A549 (cell line): ENCODE data around the gene NEURL1. TPM values are rescaled to one million over a fixed set of nuclear protein-coding genes. Genes with fewer than 3 reads are reported as not detected.

Experiments used
- ATAC-seq, 2 experiments: fragments of 200-7000 bp in 1 of 2; fragments of >200 bp in 1 of 2; cut with Nextera tagmentation in 1 of 2; cut with Tn5 transposase in 1 of 2; 3 replicates each; pipeline versions ENCODE4 v1.8.0 to v1.9.1; 2018 to 2020; ENCODE audit warnings: mild to moderate bottlenecking in 1 of 2, moderate library complexity in 1 of 2
- CTCF ChIA-PET: fragments of 300-600 bp; sonication (Branson Sonifier 250); formaldehyde crosslinking; extraction: SDS; loops from one replicate; lab custom pipeline; 2021; ENCODE audit warnings: antibody characterized with exemption, inconsistent platforms; lab: Yijun Ruan, JAX
- POLR2A ChIA-PET: fragments of 350-600 bp; formaldehyde crosslinking; extraction: SDS; loops from one replicate; lab custom pipeline; 2021; ENCODE audit warnings: antibody characterized with exemption, inconsistent platforms; lab: Yijun Ruan, JAX
- DNase-seq, 2 experiments: peaks; one replicate each; pipeline versions ENCODE4 v3.0.0 to v3.0.0-alpha.2; 2011 to 2016; ENCODE audit warnings: low read depth in 1 of 2, low spot score in 1 of 2
- FAIRE-seq: peaks from 2 replicates; lab custom pipeline; 2011; peaks lifted over from hg19 to GRCh38; lab: Jason Lieb, UNC
- H3K27ac ChIP-seq, 2 experiments: fragments of >200 bp; sonication (Bioruptor Twin); formaldehyde crosslinking; 3 replicates each; pipeline ENCODE4 v1.5.1; 2016 to 2017
- H3K4me1 ChIP-seq: fragments of >200 bp; sonication (Bioruptor Twin); formaldehyde crosslinking; 3 replicates; pipeline ENCODE4 v1.6.1; 2016
- H3K4me2 ChIP-seq: fragments of >200 bp; sonication (Bioruptor Twin); formaldehyde crosslinking; 3 replicates; pipeline ENCODE4 v1.6.1; 2016
- H3K4me3 ChIP-seq: fragments of >200 bp; sonication (Bioruptor Twin); formaldehyde crosslinking; 3 replicates; pipeline ENCODE4 v1.5.1; 2016
- H3K9me3 ChIP-seq: fragments of >200 bp; sonication (Bioruptor Twin); formaldehyde crosslinking; 3 replicates; pipeline ENCODE4 v1.6.1; 2016
- BHLHE40 ChIP-seq: IDR thresholded peaks from 2 replicates; pipeline ENCODE4 v1.6.1; 2012; ENCODE audit warnings: low read depth, low read length, inconsistent platforms
- CBX8 ChIP-seq: fragments of 200-600 bp; sonication (generic); IDR thresholded peaks from 2 replicates; pipeline ENCODE4 v1.6.1; 2016
- CHD4 ChIP-seq: fragments of 200-600 bp; sonication (generic); IDR thresholded peaks from 2 replicates; pipeline ENCODE4 v1.6.1; 2016; ENCODE audit warnings: antibody characterized with exemption, mild to moderate bottlenecking, borderline replicate concordance
- EP300 ChIP-seq, 2 experiments: fragments of >200 bp; sonication (Bioruptor Twin); formaldehyde crosslinking; IDR thresholded peaks; 2 replicates in 1 of 2; 3 replicates in 1 of 2; pipeline ENCODE4 v1.6.1; 2016 to 2017
- FOXS1 ChIP-seq: fragments of 250-450 bp; sonication (Bioruptor Pico); IDR thresholded peaks from 2 replicates; pipeline ENCODE4 v1.5.0; 2020; ENCODE audit warnings: mild to moderate bottlenecking, moderate library complexity
- HDAC2 ChIP-seq: fragments of 200-600 bp; sonication (generic); IDR thresholded peaks from 2 replicates; pipeline ENCODE4 v1.6.1; 2016
- HOXA7 ChIP-seq: fragments of 250-450 bp; sonication (Bioruptor Pico); IDR thresholded peaks from 2 replicates; pipeline ENCODE4 v1.5.0; 2020; ENCODE audit warnings: mild to moderate bottlenecking, moderate library complexity
- KDM5A ChIP-seq: fragments of 200-600 bp; sonication (generic); IDR thresholded peaks from 2 replicates; pipeline ENCODE4 v1.6.1; 2016; ENCODE audit warnings: antibody characterized with exemption, mild to moderate bottlenecking
- NFE2L2 ChIP-seq: fragments of 150-350 bp; conservative IDR thresholded peaks from 2 replicates; pipeline ENCODE4 v1.6.1; 2014; ENCODE audit warnings: low read length
- PBX3 ChIP-seq: IDR thresholded peaks from 2 replicates; pipeline ENCODE4 v1.6.1; 2012
- PHF8 ChIP-seq: fragments of 200-600 bp; sonication (generic); IDR thresholded peaks from 2 replicates; pipeline ENCODE4 v1.6.1; 2016; ENCODE audit warnings: low read depth, mild to moderate bottlenecking, antibody characterized with exemption, moderate library complexity, borderline replicate concordance
- TFCP2L1 ChIP-seq: fragments of 250-450 bp; sonication (Bioruptor Pico); IDR thresholded peaks from 2 replicates; pipeline ENCODE4 v1.5.0; 2021; ENCODE audit warnings: mild to moderate bottlenecking
- USF2 ChIP-seq: fragments of 450-650 bp; IDR thresholded peaks from 2 replicates; pipeline ENCODE4 v1.6.1; 2014; ENCODE audit warnings: antibody characterized with exemption
- ZSCAN20 ChIP-seq: fragments of 250-450 bp; sonication (Bioruptor Pico); IDR thresholded peaks from 2 replicates; pipeline ENCODE4 v1.8.0; 2022; ENCODE audit warnings: mild to moderate bottlenecking, moderate library complexity
- WGBS: methylation state at CpG from one replicate; pipeline ENCODE4 v1.1.6; 2017; ENCODE audit errors: missing lambda C conversion rate; 5-methylcytosine and 5-hydroxymethylcytosine counted together
- polyA plus RNA-seq, 4 experiments: library from polyadenylated mRNA; depleted of rRNA in 3 of 4; stranded (reverse); fragments of >200 nt; fragmentation: RNase III in 1 of 4; extraction: RNeasy Plus Mini Kit Qiagen cat#74134 plus additional on column Dnase treatment in 1 of 4; gene quantifications; 2 replicates in 3 of 4; 3 replicates in 1 of 4; pipeline ENCODE4 v1.2.3, GENCODE V29; 2011 to 2017
- TF ChIP-seq, protein P1 (sequence below): fragments of 150-350 bp; IDR thresholded peaks from 2 replicates; pipeline ENCODE4 v1.6.1; 2014; ENCODE audit warnings: low read depth, mild to moderate bottlenecking, low read length
- TF ChIP-seq, protein P2 (sequence below): fragments of 200-600 bp; sonication (generic); IDR thresholded peaks from 2 replicates; pipeline ENCODE4 v1.6.1; 2016; ENCODE audit warnings: antibody characterized with exemption, mild to moderate bottlenecking, moderate library complexity
- TF ChIP-seq, protein P3 (sequence below): IDR thresholded peaks from 2 replicates; pipeline ENCODE4 v1.6.1; 2012
- TF ChIP-seq, protein P4 (sequence below): fragments of >200 bp; sonication (Bioruptor Twin); formaldehyde crosslinking; IDR thresholded peaks from 3 replicates; pipeline ENCODE4 v1.6.1; 2016

Gene NEURL1
- polyA plus RNA-seq, 2 of the 4 experiments (the other 2 are of a cell fraction): 0.06 to 0.37 TPM

DNA sequence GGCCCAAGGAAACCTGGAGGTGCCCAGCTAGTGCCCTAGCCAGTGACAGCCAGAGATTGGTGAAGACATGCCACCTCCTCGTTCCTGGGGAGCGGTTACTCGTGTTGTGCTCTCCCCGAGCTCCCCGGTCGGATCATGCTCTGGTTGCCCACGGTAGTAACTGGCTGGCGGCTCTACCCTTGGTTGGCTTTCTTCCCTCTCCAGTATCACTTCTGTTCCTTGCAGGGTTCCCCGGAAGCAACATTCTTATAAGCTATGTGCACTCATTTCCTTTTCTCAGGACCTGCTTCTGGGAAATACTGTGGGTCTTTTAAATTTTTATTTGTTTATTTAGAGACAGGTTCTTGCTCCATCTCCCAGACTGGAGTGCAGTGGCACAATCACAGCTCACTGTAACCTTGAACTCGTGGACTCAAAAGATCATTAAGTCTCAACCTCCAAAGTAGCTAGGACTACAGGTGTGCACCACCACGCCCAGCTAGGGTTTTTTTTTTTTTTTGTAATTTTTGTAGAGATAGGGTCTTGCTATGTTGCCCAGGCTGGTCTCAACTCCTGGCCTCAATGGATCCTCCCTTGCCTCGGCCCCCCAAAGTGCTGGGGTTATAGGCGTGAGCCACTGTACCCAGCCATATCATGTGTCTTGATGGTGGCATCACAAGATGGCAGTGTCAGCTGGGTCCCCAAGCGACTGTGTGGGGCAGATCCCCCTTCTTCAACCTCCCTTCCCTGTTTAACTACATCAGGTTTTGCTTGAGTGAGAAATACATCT is 27.9 kb upstream of the NEURL1 start:
- Histone ChIP-seq H3K4me2 (no peak overlapping the region), H3K27ac (no peak overlapping the region), H3K4me1 (no peaks in the 10 kb centered on the region), H3K9me3 (no peaks in the 10 kb centered on the region), H3K4me3 (no peak overlapping the region)
- FAIRE-seq: no peak
- ATAC-seq: no peak
- 77% methylated on average over 14 of the region's 14 CpGs for WGBS
- ChIA-PET CTCF (interaction anchor here (0.7 to 1.1 kb wide), 3 partner anchors 11 to 19 kb away, joined by 3 read pairs; no protein-coding TSS in a partner anchor), POLR2A (no interaction called here)
- TF ChIP-seq, protein P1, sequence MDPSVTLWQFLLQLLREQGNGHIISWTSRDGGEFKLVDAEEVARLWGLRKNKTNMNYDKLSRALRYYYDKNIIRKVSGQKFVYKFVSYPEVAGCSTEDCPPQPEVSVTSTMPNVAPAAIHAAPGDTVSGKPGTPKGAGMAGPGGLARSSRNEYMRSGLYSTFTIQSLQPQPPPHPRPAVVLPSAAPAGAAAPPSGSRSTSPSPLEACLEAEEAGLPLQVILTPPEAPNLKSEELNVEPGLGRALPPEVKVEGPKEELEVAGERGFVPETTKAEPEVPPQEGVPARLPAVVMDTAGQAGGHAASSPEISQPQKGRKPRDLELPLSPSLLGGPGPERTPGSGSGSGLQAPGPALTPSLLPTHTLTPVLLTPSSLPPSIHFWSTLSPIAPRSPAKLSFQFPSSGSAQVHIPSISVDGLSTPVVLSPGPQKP: no peak
- TF ChIP-seq PBX3 (no peak), CBX8 (no peak)
- DNase-seq: no peak

DNA sequence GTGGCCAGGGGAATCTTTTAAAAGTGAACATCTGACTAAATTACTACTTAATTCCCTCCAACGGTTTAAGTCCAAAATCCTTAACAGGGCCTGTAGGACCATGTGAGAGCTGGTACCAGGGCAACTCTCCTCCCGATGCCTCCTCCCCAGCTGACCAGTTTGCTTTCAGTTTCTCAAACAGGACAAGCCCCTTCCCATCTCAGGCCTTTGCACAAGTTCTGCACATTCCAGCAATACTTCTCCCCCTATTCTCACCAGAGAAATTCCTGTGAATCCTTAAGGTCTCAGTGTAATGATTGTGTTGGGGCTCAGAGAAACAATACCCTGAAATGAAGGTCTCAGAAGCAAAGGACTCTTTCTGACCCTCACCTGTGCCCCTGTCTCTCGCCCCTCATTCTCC is 26.8 kb upstream of the NEURL1 start:
- TF ChIP-seq PHF8: no peak
- no peak for TF ChIP-seq PBX3
- TF ChIP-seq TFCP2L1 (CRISPR knock-in tag): no peak
- TF ChIP-seq HOXA7 (CRISPR knock-in tag): no peak
- no peak for TF ChIP-seq ZSCAN20 (CRISPR knock-in tag)
- no peak for TF ChIP-seq CHD4
- no peak for TF ChIP-seq BHLHE40
- TF ChIP-seq, protein P2, sequence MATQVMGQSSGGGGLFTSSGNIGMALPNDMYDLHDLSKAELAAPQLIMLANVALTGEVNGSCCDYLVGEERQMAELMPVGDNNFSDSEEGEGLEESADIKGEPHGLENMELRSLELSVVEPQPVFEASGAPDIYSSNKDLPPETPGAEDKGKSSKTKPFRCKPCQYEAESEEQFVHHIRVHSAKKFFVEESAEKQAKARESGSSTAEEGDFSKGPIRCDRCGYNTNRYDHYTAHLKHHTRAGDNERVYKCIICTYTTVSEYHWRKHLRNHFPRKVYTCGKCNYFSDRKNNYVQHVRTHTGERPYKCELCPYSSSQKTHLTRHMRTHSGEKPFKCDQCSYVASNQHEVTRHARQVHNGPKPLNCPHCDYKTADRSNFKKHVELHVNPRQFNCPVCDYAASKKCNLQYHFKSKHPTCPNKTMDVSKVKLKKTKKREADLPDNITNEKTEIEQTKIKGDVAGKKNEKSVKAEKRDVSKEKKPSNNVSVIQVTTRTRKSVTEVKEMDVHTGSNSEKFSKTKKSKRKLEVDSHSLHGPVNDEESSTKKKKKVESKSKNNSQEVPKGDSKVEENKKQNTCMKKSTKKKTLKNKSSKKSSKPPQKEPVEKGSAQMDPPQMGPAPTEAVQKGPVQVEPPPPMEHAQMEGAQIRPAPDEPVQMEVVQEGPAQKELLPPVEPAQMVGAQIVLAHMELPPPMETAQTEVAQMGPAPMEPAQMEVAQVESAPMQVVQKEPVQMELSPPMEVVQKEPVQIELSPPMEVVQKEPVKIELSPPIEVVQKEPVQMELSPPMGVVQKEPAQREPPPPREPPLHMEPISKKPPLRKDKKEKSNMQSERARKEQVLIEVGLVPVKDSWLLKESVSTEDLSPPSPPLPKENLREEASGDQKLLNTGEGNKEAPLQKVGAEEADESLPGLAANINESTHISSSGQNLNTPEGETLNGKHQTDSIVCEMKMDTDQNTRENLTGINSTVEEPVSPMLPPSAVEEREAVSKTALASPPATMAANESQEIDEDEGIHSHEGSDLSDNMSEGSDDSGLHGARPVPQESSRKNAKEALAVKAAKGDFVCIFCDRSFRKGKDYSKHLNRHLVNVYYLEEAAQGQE: no peak
- TF ChIP-seq, protein P3, sequence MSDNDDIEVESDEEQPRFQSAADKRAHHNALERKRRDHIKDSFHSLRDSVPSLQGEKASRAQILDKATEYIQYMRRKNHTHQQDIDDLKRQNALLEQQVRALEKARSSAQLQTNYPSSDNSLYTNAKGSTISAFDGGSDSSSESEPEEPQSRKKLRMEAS: no peak
- TF ChIP-seq, protein P4, sequence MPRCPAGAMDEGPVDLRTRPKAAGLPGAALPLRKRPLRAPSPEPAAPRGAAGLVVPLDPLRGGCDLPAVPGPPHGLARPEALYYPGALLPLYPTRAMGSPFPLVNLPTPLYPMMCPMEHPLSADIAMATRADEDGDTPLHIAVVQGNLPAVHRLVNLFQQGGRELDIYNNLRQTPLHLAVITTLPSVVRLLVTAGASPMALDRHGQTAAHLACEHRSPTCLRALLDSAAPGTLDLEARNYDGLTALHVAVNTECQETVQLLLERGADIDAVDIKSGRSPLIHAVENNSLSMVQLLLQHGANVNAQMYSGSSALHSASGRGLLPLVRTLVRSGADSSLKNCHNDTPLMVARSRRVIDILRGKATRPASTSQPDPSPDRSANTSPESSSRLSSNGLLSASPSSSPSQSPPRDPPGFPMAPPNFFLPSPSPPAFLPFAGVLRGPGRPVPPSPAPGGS: no peak
- no peak for TF ChIP-seq FOXS1 (CRISPR knock-in tag)
- no peak for TF ChIP-seq NFE2L2
- TF ChIP-seq USF2: no peak
- no peak for TF ChIP-seq HDAC2
- TF ChIP-seq KDM5A: no peak
- no peak for TF ChIP-seq EP300 (IDR thresholded peaks at IDR 0.05)
- POLR2A ChIA-PET: no interaction called here
- CTCF ChIA-PET: no interaction called here
- ATAC-seq: no peak
- DNase-seq: no peak
- no peak for FAIRE-seq
- Histone ChIP-seq H3K4me1 (peaks cover 7% of the 10 kb centered on the region; the same call in 2 of the 3 replicates), H3K27ac (no peak overlapping the region), H3K4me3 (no peak overlapping the region), H3K4me2 (no peak overlapping the region), H3K9me3 (no peaks in the 10 kb centered on the region)
- WGBS: 71% methylated on average over 3 of the region's 3 CpGs
